Loucy (cell line): ENCODE data around the gene SVOPL.

ENCODE experiments used
- H2AFZ ChIP-seq: fragments of 200-600 bp; sonication (generic); 2 replicates; pipeline ENCODE4 v1.6.0; 2016; ENCODE audit warnings: antibody characterized with exemption, mild to moderate bottlenecking, low read length, moderate library complexity
- H3F3A ChIP-seq: fragments of 200-600 bp; 2 replicates; pipeline ENCODE4 v1.6.0; 2016; ENCODE audit warnings: antibody characterized with exemption, low read depth, mild to moderate bottlenecking
- H3K27me3 ChIP-seq: fragments of 200-600 bp; sonication (generic); 2 replicates; pipeline ENCODE4 v1.6.1; 2014; ENCODE audit warnings: low read length, mild to moderate bottlenecking; ENCODE audit not compliant: insufficient read depth, poor library complexity, severe bottlenecking
- H3K36me3 ChIP-seq: fragments of 200-600 bp; sonication (generic); 2 replicates; pipeline ENCODE4 v1.6.1; 2016; ENCODE audit warnings: low read length; ENCODE audit not compliant: insufficient read depth
- H3K4me1 ChIP-seq: fragments of 200-600 bp; sonication (generic); 2 replicates; pipeline ENCODE4 v1.5.1; 2014; ENCODE audit warnings: low read length, mild to moderate bottlenecking; ENCODE audit not compliant: insufficient read depth, poor library complexity, severe bottlenecking
- H3K4me2 ChIP-seq: fragments of 200-600 bp; sonication (generic); 2 replicates; pipeline ENCODE4 v1.6.0; 2014; ENCODE audit warnings: antibody characterized with exemption, low read length, low read depth, mild to moderate bottlenecking; ENCODE audit not compliant: poor library complexity, severe bottlenecking
- H3K4me3 ChIP-seq: fragments of 200-600 bp; sonication (generic); 2 replicates; pipeline ENCODE4 v1.5.1; 2014; ENCODE audit warnings: low read length, mild to moderate bottlenecking, mixed read lengths; ENCODE audit not compliant: poor library complexity, severe bottlenecking
- H3K79me2 ChIP-seq: fragments of 200-600 bp; sonication (generic); 2 replicates; pipeline ENCODE4 v1.6.1; 2014; ENCODE audit warnings: low read length; ENCODE audit not compliant: insufficient read depth
- H3K9ac ChIP-seq: fragments of 200-600 bp; sonication (generic); 2 replicates; pipeline ENCODE4 v1.6.0; 2014; ENCODE audit warnings: mild to moderate bottlenecking, low read depth, low read length, moderate library complexity; ENCODE audit not compliant: poor library complexity, severe bottlenecking
- H3K9me2 ChIP-seq: fragments of 200-600 bp; sonication (generic); replicated peaks from 2 replicates; pipeline ENCODE4 v1.6.1; 2016; ENCODE audit warnings: low read depth, low read length, mixed read lengths
- H3K9me3 ChIP-seq: fragments of 200-600 bp; sonication (generic); 2 replicates; pipeline ENCODE4 v1.6.1; 2014; ENCODE audit warnings: mild to moderate bottlenecking, antibody characterized with exemption, low read length, low read depth; ENCODE audit not compliant: insufficient read depth
- H4K20me1 ChIP-seq: fragments of 200-600 bp; sonication (generic); 2 replicates; pipeline ENCODE4 v1.6.0; 2014; ENCODE audit warnings: antibody characterized with exemption, low read length, mild to moderate bottlenecking; ENCODE audit not compliant: insufficient read depth, poor library complexity, severe bottlenecking
- CTCF ChIP-seq: fragments of 200-600 bp; sonication (generic); conservative IDR thresholded peaks from 2 replicates; pipeline ENCODE4 v1.5.1; 2014; ENCODE audit warnings: mild to moderate bottlenecking, antibody characterized with exemption, low read length
- EZH2phosphoT487 ChIP-seq: fragments of 200-600 bp; IDR thresholded peaks from 2 replicates; pipeline ENCODE4 v1.6.1; 2018; ENCODE audit warnings: antibody characterized with exemption, mild to moderate bottlenecking, moderate library complexity, borderline replicate concordance

The SVOPL gene

GRCh38 chr7:138700857-138701536 is at the start of gene SVOPL:
Gene SVOPL, minus strand, starts transcription at chr7:138701362. Its CDS starts 22,317 bp downstream, at chr7:138679045.
- Histone ChIP-seq H3K4me3 (no peak within 1 kb of the TSS), H3K4me1 (no peaks in the 10 kb centered on the region), H3K27me3 (no peaks in the 10 kb centered on the region), H3K9me3 (no peaks in the 10 kb centered on the region), H3K4me2 (no peak within 1 kb of the TSS), H3F3A (no peaks in the 10 kb centered on the region), H3K9ac (no peak within 1 kb of the TSS), H3K9me2 (no peaks in the 10 kb centered on the region), H3K79me2 (no peaks in the 10 kb centered on the region), H4K20me1 (no peaks in the 10 kb centered on the region), H2AFZ (no peak within 1 kb of the TSS), H3K36me3 (no peaks in the 10 kb centered on the region)
- TF ChIP-seq EZH2phosphoT487 = no peak
- TF ChIP-seq CTCF = no peak

GRCh38 chr7:138750473-138750872 is 49.3 kb upstream of the SVOPL start:
- H2AFZ ChIP-seq = no peak overlapping the region
- no peak overlapping the region for H3K4me2 ChIP-seq
- H3K9ac ChIP-seq = no peak overlapping the region
- H4K20me1 ChIP-seq = no peaks in the 10 kb centered on the region
- TF ChIP-seq CTCF = no peak
- no peaks in the 10 kb centered on the region for H3K36me3 ChIP-seq
- no peaks in the 10 kb centered on the region for H3K79me2 ChIP-seq
- peaks cover 57% of the 10 kb centered on the region for H3K4me1 ChIP-seq
- H3F3A ChIP-seq = peaks cover 3% of the 10 kb centered on the region; the same call in 1 of the 2 replicates
- no peaks in the 10 kb centered on the region for H3K9me2 ChIP-seq
- H3K27me3 ChIP-seq = no peaks in the 10 kb centered on the region
- H3K9me3 ChIP-seq = no peaks in the 10 kb centered on the region
- no peak overlapping the region for H3K4me3 ChIP-seq

- Histone ChIP-seq H3K27me3 (no peaks in the 10 kb centered on the region), H2AFZ (no peak overlapping the region), H4K20me1 (no peaks in the 10 kb centered on the region), H3K4me1 (peaks cover 55% of the 10 kb centered on the region), H3F3A (peaks cover 3% of the 10 kb centered on the region; the same call in 1 of the 2 replicates), H3K9me3 (no peaks in the 10 kb centered on the region), H3K4me2 (no peak overlapping the region), H3K79me2 (no peaks in the 10 kb centered on the region), H3K4me3 (no peak overlapping the region), H3K9ac (no peak overlapping the region), H3K36me3 (no peaks in the 10 kb centered on the region), H3K9me2 (no peaks in the 10 kb centered on the region)
- TF ChIP-seq EZH2phosphoT487 (no peak), CTCF (no peak)
Measured at GRCh38 chr7:138749960-138750359, 48.8 kb upstream of the SVOPL start.
